IMR-90 (cell line): ENCODE measurements around the gene CSNK1D. TPM values are rescaled to one million over a fixed set of nuclear protein-coding genes. Genes with fewer than 3 reads are reported as not detected.

Experiments used
- ATAC-seq: fragments of 200-7000 bp; cut with Tn5 transposase; 2 replicates; pipeline ENCODE4 v1.9.1; 2020; ENCODE audit warnings: low read depth, mild to moderate bottlenecking, moderate library complexity
- BruUV-seq: library from RNA; stranded (reverse); fragments of 400-500 nt; replicated peaks from 2 replicates; lab custom pipeline; 2021; lab: Mats Ljungman, UMichigan
- CTCF ChIA-PET: fragments of 300-600 bp; formaldehyde crosslinking; extraction: SDS; loops from one replicate; lab custom pipeline; 2021; ENCODE audit warnings: antibody characterized with exemption; lab: Yijun Ruan, JAX
- POLR2A ChIA-PET: fragments of 300-600 bp; sonication (Branson Sonifier 250); formaldehyde crosslinking; loops from one replicate; lab custom pipeline; 2022; ENCODE audit warnings: antibody characterized with exemption; ENCODE audit not compliant: unreplicated experiment; lab: Charles Lee
- DNase-seq: peaks from one replicate; pipeline ENCODE4 v3.0.0; 2013
- H2AFZ ChIP-seq: replicated peaks from 2 replicates; pipeline ENCODE3; 2013; ENCODE audit warnings: low read length, mild to moderate bottlenecking; ENCODE audit not compliant: poor library complexity
- H2AK5ac ChIP-seq: 2 replicates; pipeline ENCODE4 v1.6.1; 2013; ENCODE audit warnings: low read depth, low read length, inconsistent platforms
- H2AK9ac ChIP-seq: replicated peaks from 2 replicates; pipeline ENCODE3; 2013; ENCODE audit warnings: mild to moderate bottlenecking, low read depth, low read length, moderate library complexity; ENCODE audit not compliant: poor library complexity
- H2BK120ac ChIP-seq: 2 replicates; pipeline ENCODE4 v1.6.1; 2013; ENCODE audit warnings: low read depth, low read length, inconsistent platforms
- H2BK15ac ChIP-seq: 3 replicates; pipeline ENCODE4 v1.6.1; 2013; ENCODE audit warnings: low read depth, low read length, inconsistent platforms
- H2BK20ac ChIP-seq: 2 replicates; pipeline ENCODE4 v1.6.1; 2013; ENCODE audit warnings: low read depth, mild to moderate bottlenecking, inconsistent platforms, low read length, moderate library complexity
- H2BK5ac ChIP-seq: 2 replicates; pipeline ENCODE4 v1.6.1; 2013; ENCODE audit warnings: mild to moderate bottlenecking, low read depth, low read length, inconsistent platforms; ENCODE audit not compliant: poor library complexity, severe bottlenecking
- H3K14ac ChIP-seq: replicated peaks from 2 replicates; pipeline ENCODE4 v1.6.1; 2013; ENCODE audit warnings: low read depth, low read length, inconsistent platforms
- H3K18ac ChIP-seq: 2 replicates; pipeline ENCODE4 v1.6.1; 2013; ENCODE audit warnings: low read depth, low read length, control low read depth
- H3K23ac ChIP-seq: 2 replicates; pipeline ENCODE4 v1.6.1; 2013; ENCODE audit warnings: low read depth, low read length, inconsistent platforms
- H3K27ac ChIP-seq: 2 replicates; pipeline ENCODE4 v1.5.1; 2013; ENCODE audit warnings: mild to moderate bottlenecking, control low read depth, low read length; ENCODE audit not compliant: insufficient read depth
- H3K27me3 ChIP-seq: 2 replicates; pipeline ENCODE4 v1.6.1; 2013; ENCODE audit warnings: low read length; ENCODE audit not compliant: control insufficient read depth, insufficient read depth
- H3K36me3 ChIP-seq: 2 replicates; pipeline ENCODE4 v1.6.1; 2013; ENCODE audit warnings: low read length, mixed read lengths; ENCODE audit not compliant: control insufficient read depth, insufficient read depth
- H3K4ac ChIP-seq: 2 replicates; pipeline ENCODE4 v1.6.1; 2013; ENCODE audit warnings: low read depth, low read length, inconsistent platforms
- H3K4me1 ChIP-seq: 2 replicates; pipeline ENCODE4 v1.6.1; 2013; ENCODE audit warnings: low read length, mixed read lengths; ENCODE audit not compliant: control insufficient read depth, insufficient read depth
- H3K4me2 ChIP-seq: 2 replicates; pipeline ENCODE4 v1.6.1; 2013; ENCODE audit warnings: low read depth, mild to moderate bottlenecking, control low read depth, low read length, moderate library complexity
- H3K4me3 ChIP-seq: 2 replicates; pipeline ENCODE4 v1.5.1; 2013; ENCODE audit warnings: low read depth, mild to moderate bottlenecking, control low read depth, low read length, moderate library complexity; ENCODE audit not compliant: insufficient read depth
- H3K56ac ChIP-seq: 2 replicates; pipeline ENCODE4 v1.6.1; 2013; ENCODE audit warnings: low read length, inconsistent platforms; ENCODE audit not compliant: insufficient read depth; ENCODE audit errors: extremely low read depth
- H3K79me1 ChIP-seq, 2 experiments: 2 replicates each; pipeline ENCODE4 v1.6.1; 2013; ENCODE audit warnings: low read length in 2 of 2, inconsistent platforms in 1 of 2, low read depth in 1 of 2
- H3K9ac ChIP-seq: 2 replicates; pipeline ENCODE4 v1.6.1; 2013; ENCODE audit warnings: low read depth, low read length, control low read depth
- H3K9me1 ChIP-seq: 2 replicates; pipeline ENCODE4 v1.6.1; 2013; ENCODE audit warnings: low read length, inconsistent platforms; ENCODE audit not compliant: insufficient read depth
- H3K9me3 ChIP-seq: 2 replicates; pipeline ENCODE4 v1.6.1; 2013; ENCODE audit warnings: low read length; ENCODE audit not compliant: control insufficient read depth, insufficient read depth
- H4K20me1 ChIP-seq: 2 replicates; pipeline ENCODE4 v1.6.1; 2013; ENCODE audit warnings: low read length, inconsistent platforms; ENCODE audit not compliant: insufficient read depth
- H4K5ac ChIP-seq: 2 replicates; pipeline ENCODE4 v1.6.1; 2013; ENCODE audit warnings: mild to moderate bottlenecking, low read depth, low read length, control low read depth
- H4K8ac ChIP-seq, 2 experiments: 2 replicates each; pipeline ENCODE4 v1.6.1; 2013; ENCODE audit warnings: low read depth in 2 of 2, low read length in 2 of 2, control low read depth in 1 of 2, inconsistent platforms in 1 of 2
- H4K91ac ChIP-seq: 2 replicates; pipeline ENCODE4 v1.6.1; 2013; ENCODE audit warnings: low read depth, low read length, inconsistent platforms; ENCODE audit not compliant: insufficient read depth
- BHLHE40 ChIP-seq: fragments of 150-350 bp; IDR thresholded peaks from 2 replicates; pipeline ENCODE4 v1.6.1; 2016; ENCODE audit warnings: mild to moderate bottlenecking, low read depth, low read length
- CEBPB ChIP-seq: IDR thresholded peaks from 2 replicates; pipeline ENCODE4 v1.6.1; 2012; ENCODE audit warnings: low read depth, low read length, improper control_type of control experiment
- CHD1 ChIP-seq: IDR thresholded peaks from 2 replicates; pipeline ENCODE4 v1.6.1; 2012; ENCODE audit warnings: low read depth, low read length, improper control_type of control experiment
- CTCF ChIP-seq: conservative IDR thresholded peaks from 2 replicates; pipeline ENCODE4 v1.5.1; 2012; ENCODE audit warnings: mild to moderate bottlenecking, low read depth, low read length, improper control_type of control experiment
- FOS ChIP-seq: fragments of 150-350 bp; IDR thresholded peaks from 2 replicates; pipeline ENCODE4 v1.6.1; 2016; ENCODE audit warnings: low read depth, low read length
- MAFK ChIP-seq: IDR thresholded peaks from 2 replicates; pipeline ENCODE4 v1.6.1; 2012; ENCODE audit warnings: low read depth, low read length, improper control_type of control experiment
- MAZ ChIP-seq: IDR thresholded peaks from 2 replicates; pipeline ENCODE4 v1.6.1; 2012; ENCODE audit warnings: low read depth, mild to moderate bottlenecking, low read length, improper control_type of control experiment, moderate library complexity, borderline replicate concordance
- MXI1 ChIP-seq: IDR thresholded peaks from 2 replicates; pipeline ENCODE4 v1.6.1; 2012; ENCODE audit warnings: low read depth, mild to moderate bottlenecking, low read length, moderate library complexity, borderline replicate concordance
- NFE2L2 ChIP-seq: fragments of 150-350 bp; IDR thresholded peaks from 2 replicates; pipeline ENCODE4 v1.6.1; 2016; ENCODE audit warnings: low read depth, mild to moderate bottlenecking, low read length
- POLR2A ChIP-seq: IDR thresholded peaks from 2 replicates; pipeline ENCODE4 v1.6.1; 2012; ENCODE audit warnings: mild to moderate bottlenecking, low read depth, low read length
- RAD21 ChIP-seq: IDR thresholded peaks from 2 replicates; pipeline ENCODE4 v1.6.1; 2012; ENCODE audit warnings: low read length, improper control_type of control experiment
- RCOR1 ChIP-seq: IDR thresholded peaks from 2 replicates; pipeline ENCODE4 v1.6.1; 2012; ENCODE audit warnings: mild to moderate bottlenecking, low read length, improper control_type of control experiment; ENCODE audit not compliant: insufficient replicate concordance
- RFX5 ChIP-seq: IDR thresholded peaks from 2 replicates; pipeline ENCODE4 v1.8.0; 2012; ENCODE audit warnings: low read depth, mild to moderate bottlenecking, low read length, moderate library complexity
- SMC3 ChIP-seq: fragments of 150-350 bp; IDR thresholded peaks from 2 replicates; pipeline ENCODE4 v1.6.1; 2016; ENCODE audit warnings: low read depth, mild to moderate bottlenecking, antibody characterized with exemption, low read length, moderate library complexity
- USF2 ChIP-seq: fragments of 150-350 bp; IDR thresholded peaks from 2 replicates; pipeline ENCODE4 v1.6.1; 2017; ENCODE audit warnings: mild to moderate bottlenecking, antibody characterized with exemption, low read length, low read depth
- WGBS, 2 experiments: methylation state at CpG; one replicate each; pipeline versions ENCODE4 v1.1.5 to v1.1.7; 2013; ENCODE audit warnings: missing lambda C conversion rate in 2 of 2; ENCODE audit not compliant: insufficient read length in 1 of 2; ENCODE audit errors: extremely low coverage in 2 of 2; 5-methylcytosine and 5-hydroxymethylcytosine counted together
- dilution Hi-C: fragments of 300-500 bp; cut with HindIII; formaldehyde crosslinking; loops from one replicate; pipeline ENCODE4 v1.14.3; 2018; ENCODE audit warnings: low sequenced_read_pairs; ENCODE audit not compliant: unreplicated experiment
- in situ Hi-C: fragments of 300-500 bp; cut with MboI; formaldehyde crosslinking; loops from 3 replicates; pipeline ENCODE4 v1.14.3; 2019; ENCODE audit warnings: low sequenced_read_pairs, inconsistent platforms, mixed read lengths
- intact Hi-C: fragments of 100-400 bp; cut with micrococcal nuclease; formaldehyde crosslinking; loops from 2 replicates; pipeline ENCODE4 v1.10.0; 2022
- polyA plus RNA-seq, 3 experiments: library from polyadenylated mRNA; depleted of rRNA; stranded (reverse); fragments of >200 nt; gene quantifications; 2 replicates each; pipeline ENCODE4 v1.2.3, GENCODE V29; 2012; ENCODE audit warnings: low replicate concordance in 1 of 3
- total RNA-seq: library from RNA; depleted of rRNA; stranded (reverse); fragments of >200 nt; gene quantifications from 2 replicates; pipeline ENCODE4 v1.2.3, GENCODE V29; 2012
- TF ChIP-seq, protein P1 (sequence below): fragments of 150-350 bp; IDR thresholded peaks from 2 replicates; pipeline ENCODE4 v1.6.1; 2016; ENCODE audit warnings: low read depth, mild to moderate bottlenecking, low read length, moderate library complexity, borderline replicate concordance

The CSNK1D gene
- total and polyA plus RNA-seq, 2 of the 4 experiments (the other 2 are of a cell fraction): 47.1 to 186 TPM

GRCh38 chr17:82201498-82201910 is 72.0 kb downstream of the CSNK1D start:
- BruUV-seq: no TSS peak
- CTCF ChIA-PET: no interaction called here
- H3K4me1 ChIP-seq: peaks cover 11% of the 10 kb centered on the region

More at GRCh38 chr17:82201498-82201910, 72.0 kb downstream of the CSNK1D start:
- no peak overlapping the region for H4K5ac ChIP-seq
- no peak overlapping the region for H2AK5ac ChIP-seq
- H4K91ac ChIP-seq: no peak overlapping the region
- H3K56ac ChIP-seq: no peak overlapping the region
- DNase-seq (no peak), ATAC-seq (no peak)
- H4K20me1 ChIP-seq: peaks cover 18% of the 10 kb centered on the region
- H3K9me3 ChIP-seq: no peaks in the 10 kb centered on the region
- in situ Hi-C loops: no loop called here
- 96% methylated on average over 15 of the region's 23 CpGs; no CpG with 5 or more reads in 1 of the 2 experiments for WGBS, 2 experiments
- peaks cover 12 to 40% of the 10 kb centered on the region in 2 experiments for H3K79me1 ChIP-seq
- no peak overlapping the region for H4K8ac ChIP-seq
- H3K9me1 ChIP-seq: peaks cover 9% of the 10 kb centered on the region
- no peak for TF ChIP-seq USF2
- no peak for TF ChIP-seq NFE2L2
- TF ChIP-seq CEBPB: no peak
- no peak for TF ChIP-seq CHD1
- TF ChIP-seq FOS: no peak
- no peak for TF ChIP-seq BHLHE40
- no peak for TF ChIP-seq MAFK
- TF ChIP-seq MXI1: no peak
- no peak for TF ChIP-seq POLR2A
- TF ChIP-seq, protein P1, sequence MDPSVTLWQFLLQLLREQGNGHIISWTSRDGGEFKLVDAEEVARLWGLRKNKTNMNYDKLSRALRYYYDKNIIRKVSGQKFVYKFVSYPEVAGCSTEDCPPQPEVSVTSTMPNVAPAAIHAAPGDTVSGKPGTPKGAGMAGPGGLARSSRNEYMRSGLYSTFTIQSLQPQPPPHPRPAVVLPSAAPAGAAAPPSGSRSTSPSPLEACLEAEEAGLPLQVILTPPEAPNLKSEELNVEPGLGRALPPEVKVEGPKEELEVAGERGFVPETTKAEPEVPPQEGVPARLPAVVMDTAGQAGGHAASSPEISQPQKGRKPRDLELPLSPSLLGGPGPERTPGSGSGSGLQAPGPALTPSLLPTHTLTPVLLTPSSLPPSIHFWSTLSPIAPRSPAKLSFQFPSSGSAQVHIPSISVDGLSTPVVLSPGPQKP: no peak
- no peak for TF ChIP-seq SMC3
- no peak for TF ChIP-seq RFX5
- TF ChIP-seq RAD21: no peak
- TF ChIP-seq CTCF: no peak
- TF ChIP-seq MAZ: no peak
- no peak for TF ChIP-seq RCOR1
- H2BK20ac ChIP-seq: no peak overlapping the region
- no peak overlapping the region for H3K14ac ChIP-seq
- no peak overlapping the region for H2BK15ac ChIP-seq
- peaks cover 16% of the 10 kb centered on the region for H3K36me3 ChIP-seq
- H3K18ac ChIP-seq: no peak overlapping the region
- no peak overlapping the region for H3K27ac ChIP-seq
- no peaks in the 10 kb centered on the region for H3K27me3 ChIP-seq
- no peak overlapping the region for H2BK120ac ChIP-seq
- POLR2A ChIA-PET: no interaction called here
- intact Hi-C loops: no loop called here
- no peak overlapping the region for H3K4me2 ChIP-seq
- no peak overlapping the region for H3K4ac ChIP-seq
- no peak overlapping the region for H3K23ac ChIP-seq
- no peak overlapping the region for H3K4me3 ChIP-seq
- H2BK5ac ChIP-seq: no peak overlapping the region
- H2AFZ ChIP-seq: peak overlapping the region; percentile 13
- no peak overlapping the region for H2AK9ac ChIP-seq
- dilution Hi-C loops: no loop called here
- H3K9ac ChIP-seq: no peak overlapping the region
